WTC11 (cell line): ENCODE data around the gene SLC8A1. TPM values are rescaled to one million over a fixed set of nuclear protein-coding genes. Genes with fewer than 3 reads are reported as not detected.

Source experiments
- ATAC-seq: fragments of 200-7000 bp; cut with Tn5 transposase; 2 replicates; pipeline ENCODE4 v1.10.0; 2021; ENCODE audit warnings: mild to moderate bottlenecking, moderate library complexity
- CTCF ChIA-PET: fragments of 300-600 bp; sonication (Branson Sonifier 250); formaldehyde crosslinking; loops from one replicate; lab custom pipeline; 2021; ENCODE audit warnings: antibody characterized with exemption; lab: Charles Lee
- POLR2A ChIA-PET: fragments of 350-600 bp; sonication (Branson Sonifier 250); formaldehyde crosslinking; loops from one replicate; lab custom pipeline; 2021; ENCODE audit warnings: antibody characterized with exemption; lab: Charles Lee
- DNase-seq: peaks from one replicate; pipeline ENCODE4 v3.0.0; 2021; ENCODE audit warnings: low spot score
- H3K27ac Mint-ChIP-seq: 2 replicates; pipeline ENCODE4 v1.8.0; 2021; ENCODE audit warnings: mixed read lengths
- H3K27me3 Mint-ChIP-seq: 2 replicates; pipeline ENCODE4 v1.8.0; 2021; ENCODE audit warnings: low read depth, mild to moderate bottlenecking, moderate library complexity, mixed read lengths
- H3K36me3 Mint-ChIP-seq: 2 replicates; pipeline ENCODE4 v1.8.0; 2021; ENCODE audit warnings: mixed read lengths
- H3K4me1 Mint-ChIP-seq: 2 replicates; pipeline ENCODE4 v1.8.0; 2022; ENCODE audit warnings: mixed read lengths
- H3K4me3 Mint-ChIP-seq: 2 replicates; pipeline ENCODE4 v1.8.0; 2021; ENCODE audit warnings: mild to moderate bottlenecking, moderate library complexity, mixed read lengths
- H3K9me3 Mint-ChIP-seq: 2 replicates; pipeline ENCODE4 v1.8.0; 2021; ENCODE audit warnings: mixed read lengths
- AR ChIP-seq: fragments of 250-450 bp; sonication (Bioruptor Pico); IDR thresholded peaks from 2 replicates; pipeline ENCODE4 v1.9.0; 2021; ENCODE audit warnings: mild to moderate bottlenecking
- ATF2 ChIP-seq: sonication (generic); formaldehyde crosslinking; IDR thresholded peaks from 2 replicates; pipeline ENCODE4 v1.8.1; 2022; ENCODE audit warnings: low read depth, missing genetic modification reagents, borderline replicate concordance
- CREB1 ChIP-seq: sonication (generic); formaldehyde crosslinking; IDR thresholded peaks from 2 replicates; pipeline ENCODE4 v1.8.0; 2023; ENCODE audit warnings: mild to moderate bottlenecking, missing genetic modification reagents
- CTCF ChIP-seq: fragments of 200-600 bp; IDR thresholded peaks from 2 replicates; pipeline ENCODE4 v1.8.0; 2022; ENCODE audit warnings: antibody characterized with exemption
- ERG ChIP-seq: fragments of 250-450 bp; sonication (Bioruptor Pico); IDR thresholded peaks from 2 replicates; pipeline ENCODE4 v1.8.0; 2021; ENCODE audit warnings: mild to moderate bottlenecking
- ESRRA ChIP-seq: sonication (generic); formaldehyde crosslinking; IDR thresholded peaks from 2 replicates; pipeline ENCODE4 v1.8.1; 2022; ENCODE audit warnings: mild to moderate bottlenecking, missing genetic modification reagents, borderline replicate concordance
- ETV6 ChIP-seq: sonication (generic); formaldehyde crosslinking; IDR thresholded peaks from 2 replicates; pipeline ENCODE4 v1.8.1; 2022; ENCODE audit warnings: mild to moderate bottlenecking, missing genetic modification reagents
- FOXJ3 ChIP-seq: sonication (generic); formaldehyde crosslinking; IDR thresholded peaks from 2 replicates; pipeline ENCODE4 v1.9.0; 2021; ENCODE audit warnings: missing genetic modification reagents, mild to moderate bottlenecking, borderline replicate concordance
- FOXP4 ChIP-seq: sonication (generic); formaldehyde crosslinking; IDR thresholded peaks from 2 replicates; pipeline ENCODE4 v1.8.0; 2022; ENCODE audit warnings: mild to moderate bottlenecking, missing genetic modification reagents
- JAZF1 ChIP-seq: fragments of 250-450 bp; sonication (Bioruptor Pico); IDR thresholded peaks from 2 replicates; pipeline ENCODE4 v1.9.0; 2021; ENCODE audit warnings: moderate library complexity, mild to moderate bottlenecking, inconsistent platforms
- MLX ChIP-seq: sonication (generic); formaldehyde crosslinking; IDR thresholded peaks from 2 replicates; pipeline ENCODE4 v1.8.1; 2023; ENCODE audit warnings: mild to moderate bottlenecking, missing genetic modification reagents, moderate library complexity
- MXD4 ChIP-seq: fragments of 250-450 bp; sonication (Bioruptor Pico); IDR thresholded peaks from 2 replicates; pipeline ENCODE4 v1.8.0; 2021; ENCODE audit warnings: mild to moderate bottlenecking, moderate library complexity, borderline replicate concordance
- MYBL2 ChIP-seq: sonication (generic); formaldehyde crosslinking; IDR thresholded peaks from 2 replicates; pipeline ENCODE4 v1.8.1; 2023; ENCODE audit warnings: mild to moderate bottlenecking, moderate library complexity, missing genetic modification reagents
- NR2C2 ChIP-seq: sonication (generic); formaldehyde crosslinking; IDR thresholded peaks from 2 replicates; pipeline ENCODE4 v1.8.0; 2022; ENCODE audit warnings: mild to moderate bottlenecking, missing genetic modification reagents
- PRRX2 ChIP-seq: fragments of 250-450 bp; sonication (Bioruptor Pico); IDR thresholded peaks from 2 replicates; pipeline ENCODE4 v1.8.0; 2021; ENCODE audit warnings: mild to moderate bottlenecking
- SMAD4 ChIP-seq: sonication (generic); formaldehyde crosslinking; IDR thresholded peaks from 2 replicates; pipeline ENCODE4 v1.8.0; 2022; ENCODE audit warnings: mild to moderate bottlenecking, missing genetic modification reagents
- SOX15 ChIP-seq: fragments of 250-450 bp; sonication (Bioruptor Pico); IDR thresholded peaks from 2 replicates; pipeline ENCODE4 v1.9.0; 2021; ENCODE audit warnings: mild to moderate bottlenecking
- TCF7 ChIP-seq: sonication (generic); formaldehyde crosslinking; IDR thresholded peaks from 2 replicates; pipeline ENCODE4 v1.8.0; 2022; ENCODE audit warnings: mild to moderate bottlenecking, low read depth, missing genetic modification reagents, moderate library complexity
- TEAD1 ChIP-seq: sonication (generic); formaldehyde crosslinking; IDR thresholded peaks from 2 replicates; pipeline ENCODE4 v1.8.0; 2022; ENCODE audit warnings: mild to moderate bottlenecking, missing genetic modification reagents
- ZNF138 ChIP-seq: sonication (generic); formaldehyde crosslinking; conservative IDR thresholded peaks from 2 replicates; pipeline ENCODE4 v1.8.1; 2022; ENCODE audit warnings: mild to moderate bottlenecking, moderate library complexity, missing genetic modification reagents
- ZNF219 ChIP-seq: sonication (generic); formaldehyde crosslinking; IDR thresholded peaks from 2 replicates; pipeline ENCODE4 v1.8.0; 2023; ENCODE audit warnings: missing genetic modification reagents, mild to moderate bottlenecking, borderline replicate concordance
- ZNF232 ChIP-seq: sonication (generic); formaldehyde crosslinking; IDR thresholded peaks from 2 replicates; pipeline ENCODE4 v1.8.0; 2022; ENCODE audit warnings: mild to moderate bottlenecking, missing genetic modification reagents
- ZNF263 ChIP-seq: sonication (generic); formaldehyde crosslinking; IDR thresholded peaks from 2 replicates; pipeline ENCODE4 v1.8.1; 2022; ENCODE audit warnings: low read depth, mild to moderate bottlenecking, moderate library complexity, missing genetic modification reagents
- ZNF317 ChIP-seq: sonication (generic); formaldehyde crosslinking; IDR thresholded peaks from 2 replicates; pipeline ENCODE4 v1.8.1; 2023; ENCODE audit warnings: low read depth, mild to moderate bottlenecking, moderate library complexity, missing genetic modification reagents, borderline replicate concordance
- total RNA-seq: library from RNA; stranded (reverse); gene quantifications from 3 replicates; pipeline ENCODE4 v1.2.3, GENCODE V29; 2021

Gene SLC8A1
- total RNA-seq, 1 experiment from 2014 or later, result 2.6 TPM

GRCh38 chr2:40380721-40381120 lies 71.2 kb downstream of the SLC8A1 start (continued):
- TF ChIP-seq FOXP4, result no peak
- TF ChIP-seq ATF2 (CRISPR knock-in tag), result no peak
- no peak for TF ChIP-seq ZNF219
- no peak for TF ChIP-seq TEAD1
- TF ChIP-seq MLX, result no peak
- no peak for TF ChIP-seq MYBL2 (CRISPR knock-in tag)
- TF ChIP-seq JAZF1 (CRISPR knock-in tag), result no peak
- no peak for TF ChIP-seq NR2C2
- TF ChIP-seq MXD4 (CRISPR knock-in tag), result no peak
- no peak for TF ChIP-seq PRRX2
- no peak for TF ChIP-seq ETV6 (CRISPR knock-in tag)
- TF ChIP-seq TCF7, result no peak

GRCh38 chr2:40380041-40380440 lies 71.8 kb downstream of the SLC8A1 start:
- ChIA-PET POLR2A (no interaction called here), CTCF (no interaction called here)
- no peaks in the 10 kb centered on the region for H3K27me3 Mint-ChIP-seq
- H3K27ac Mint-ChIP-seq, result no peak overlapping the region
- ATAC-seq, result no peak
- H3K36me3 Mint-ChIP-seq, result peaks cover 12% of the 10 kb centered on the region
- no peak overlapping the region for H3K4me3 Mint-ChIP-seq
- peaks cover 19% of the 10 kb centered on the region for H3K9me3 Mint-ChIP-seq
- no peak for DNase-seq
- no peaks in the 10 kb centered on the region for H3K4me1 Mint-ChIP-seq
- TF ChIP-seq FOXJ3 (CRISPR knock-in tag), result no peak
- TF ChIP-seq AR (CRISPR knock-in tag), result no peak
- no peak for TF ChIP-seq CTCF
- no peak for TF ChIP-seq FOXP4
- no peak for TF ChIP-seq ZNF138 (CRISPR knock-in tag)
- no peak for TF ChIP-seq SMAD4 (CRISPR knock-in tag)
- TF ChIP-seq ESRRA (CRISPR knock-in tag), result no peak
- TF ChIP-seq TCF7, result no peak
- TF ChIP-seq ATF2 (CRISPR knock-in tag), result no peak
- TF ChIP-seq ERG, result no peak
- TF ChIP-seq CREB1 (CRISPR knock-in tag), result no peak
- no peak for TF ChIP-seq ZNF317 (CRISPR knock-in tag)
- no peak for TF ChIP-seq ZNF263 (CRISPR knock-in tag)
- TF ChIP-seq SOX15 (CRISPR knock-in tag), result no peak
- no peak for TF ChIP-seq MYBL2 (CRISPR knock-in tag)
- no peak for TF ChIP-seq ZNF232
